Brain microvascular endothelial cell (primary cell): ENCODE results near the gene ZMYND19.
"Not testable (repeated sequence)": the region's sequence is repeated elsewhere in the genome, so short reads cannot be mapped to it uniquely, and the experiment has no call there.

Experiments
- DNase-seq: peaks from one replicate; pipeline ENCODE4 v3.0.0-alpha.2; 2020
- H3K27ac ChIP-seq: fragments of 250-450 bp; sonication (Bioruptor Pico); 2 replicates; pipeline ENCODE4 v1.5.1; 2020; ENCODE audit warnings: mild to moderate bottlenecking, moderate library complexity
- H3K27me3 ChIP-seq: fragments of 250-450 bp; sonication (Bioruptor Pico); replicated peaks from 2 replicates; pipeline ENCODE4 v1.5.1; 2020; ENCODE audit warnings: mild to moderate bottlenecking
- H3K36me3 ChIP-seq: fragments of 250-450 bp; sonication (Bioruptor Pico); replicated peaks from 2 replicates; pipeline ENCODE4 v1.5.1; 2020; ENCODE audit warnings: mild to moderate bottlenecking
- H3K4me3 ChIP-seq: 2 replicates; pipeline ENCODE4 v1.5.1; 2011; ENCODE audit warnings: low read depth, mild to moderate bottlenecking, control low read depth, low read length, moderate library complexity
- in situ Hi-C: cut with HindIII; loops from 2 replicates; pipeline ENCODE4 v1.10.0; 2017; ENCODE audit warnings: low sequenced_read_pairs, low pct_ligation_motif_present
- TF ChIP-seq, protein P1 (sequence below): IDR thresholded peaks from 2 replicates; pipeline ENCODE4 v1.5.1; 2011; ENCODE audit warnings: low read depth, mild to moderate bottlenecking, moderate library complexity, low read length, control low read depth, inconsistent platforms; ENCODE audit errors: missing control alignments

ZMYND19 gene

DNA sequence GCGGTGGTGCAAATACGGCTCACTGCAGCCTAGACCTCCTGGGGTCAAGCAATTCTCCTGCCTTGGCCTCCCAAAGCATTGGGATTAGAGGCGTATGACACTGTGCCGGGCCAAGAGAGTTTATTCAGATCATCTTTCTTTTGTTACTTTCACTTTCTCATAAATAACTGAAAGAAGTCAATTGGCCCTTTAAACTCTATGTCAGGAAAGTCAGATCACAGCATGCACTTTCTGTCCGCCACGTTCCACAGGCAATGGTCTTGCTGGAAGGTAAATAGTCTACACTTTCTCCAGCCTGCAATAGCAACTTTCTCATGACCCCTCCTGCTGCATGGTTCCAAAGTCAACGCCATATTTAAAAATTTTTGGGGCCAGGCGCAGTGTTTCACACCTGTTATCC, 8.6 kb upstream of the ZMYND19 start:
- no peak for DNase-seq
- Histone ChIP-seq H3K4me3 (no peak overlapping the region), H3K27me3 (no peaks in the 10 kb centered on the region), H3K27ac (no peak overlapping the region), H3K36me3 (no peaks in the 10 kb centered on the region)
- TF ChIP-seq, protein P1, sequence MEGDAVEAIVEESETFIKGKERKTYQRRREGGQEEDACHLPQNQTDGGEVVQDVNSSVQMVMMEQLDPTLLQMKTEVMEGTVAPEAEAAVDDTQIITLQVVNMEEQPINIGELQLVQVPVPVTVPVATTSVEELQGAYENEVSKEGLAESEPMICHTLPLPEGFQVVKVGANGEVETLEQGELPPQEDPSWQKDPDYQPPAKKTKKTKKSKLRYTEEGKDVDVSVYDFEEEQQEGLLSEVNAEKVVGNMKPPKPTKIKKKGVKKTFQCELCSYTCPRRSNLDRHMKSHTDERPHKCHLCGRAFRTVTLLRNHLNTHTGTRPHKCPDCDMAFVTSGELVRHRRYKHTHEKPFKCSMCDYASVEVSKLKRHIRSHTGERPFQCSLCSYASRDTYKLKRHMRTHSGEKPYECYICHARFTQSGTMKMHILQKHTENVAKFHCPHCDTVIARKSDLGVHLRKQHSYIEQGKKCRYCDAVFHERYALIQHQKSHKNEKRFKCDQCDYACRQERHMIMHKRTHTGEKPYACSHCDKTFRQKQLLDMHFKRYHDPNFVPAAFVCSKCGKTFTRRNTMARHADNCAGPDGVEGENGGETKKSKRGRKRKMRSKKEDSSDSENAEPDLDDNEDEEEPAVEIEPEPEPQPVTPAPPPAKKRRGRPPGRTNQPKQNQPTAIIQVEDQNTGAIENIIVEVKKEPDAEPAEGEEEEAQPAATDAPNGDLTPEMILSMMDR = no peak
- in situ Hi-C loops = no loop called here

DNA sequence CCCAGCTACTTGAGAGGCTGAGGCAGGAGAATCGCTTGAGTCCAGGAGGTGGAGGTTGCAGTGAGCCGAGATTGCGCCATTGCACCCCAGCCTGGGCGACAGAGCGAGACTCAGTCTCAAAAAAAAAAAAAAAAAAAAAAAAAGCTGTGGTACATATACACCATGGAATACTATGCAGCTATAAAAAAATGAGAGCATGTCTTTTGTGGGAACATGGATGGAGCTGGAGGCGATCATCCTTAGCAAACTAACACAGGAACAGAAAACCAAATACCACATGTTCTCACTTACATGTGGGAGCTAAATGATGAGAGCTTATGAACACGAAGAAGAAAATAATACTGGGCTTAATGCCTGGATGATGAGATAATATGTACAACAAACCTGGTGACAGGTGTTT, 6.3 kb upstream of the ZMYND19 start:
- H3K27me3 ChIP-seq, H3K27ac ChIP-seq, H3K36me3 ChIP-seq, H3K4me3 ChIP-seq, DNase-seq, in situ Hi-C loops: not testable (repeated sequence)

DNA sequence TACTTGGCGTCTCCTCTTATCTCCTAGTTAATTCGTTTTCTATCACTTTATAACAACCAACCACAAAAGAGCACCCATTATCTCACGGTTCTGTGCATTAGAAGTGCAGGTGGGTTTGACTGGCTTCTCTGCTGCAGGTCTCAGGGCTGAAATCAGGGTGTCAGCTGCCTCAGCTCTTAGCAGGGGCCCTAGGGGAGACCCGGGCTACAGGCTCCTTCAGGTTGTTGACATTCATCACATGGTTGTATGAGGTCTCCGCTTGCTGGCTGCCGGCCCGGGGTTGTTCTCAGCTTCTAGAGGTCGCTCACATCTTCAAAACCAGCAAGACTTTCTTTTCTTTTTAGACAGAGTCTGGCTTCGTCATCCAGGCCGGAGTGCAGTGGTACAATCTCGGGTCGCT, 2.9 kb upstream of the ZMYND19 start:
- no peaks in the 10 kb centered on the region for H3K27me3 ChIP-seq
- TF ChIP-seq, protein P1 = no peak
- no peak for DNase-seq
- H3K36me3 ChIP-seq = no peaks in the 10 kb centered on the region
- in situ Hi-C loops = no loop called here
- no peak overlapping the region for H3K4me3 ChIP-seq
- no peak overlapping the region for H3K27ac ChIP-seq

DNA sequence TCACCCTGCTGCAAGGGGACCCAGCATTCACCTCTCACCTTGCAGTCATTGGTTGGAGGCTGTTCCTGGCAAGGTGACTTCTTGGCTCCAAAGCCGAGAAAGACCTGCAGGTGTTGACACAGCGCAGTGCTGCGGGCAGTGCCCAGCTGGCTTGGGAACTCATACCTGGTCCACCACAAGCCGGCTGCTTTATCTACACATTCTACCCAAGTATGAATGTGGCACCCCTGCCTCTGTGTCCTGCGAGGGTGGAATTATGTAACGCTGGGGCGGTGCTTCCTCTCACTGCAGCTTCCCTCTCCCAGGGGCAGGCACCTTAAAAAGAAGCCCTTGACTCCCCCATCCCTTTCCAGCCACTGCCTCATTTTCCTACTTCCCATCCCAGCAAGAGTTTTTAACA, 2.5 kb upstream of the ZMYND19 start:
- no peak overlapping the region for H3K27ac ChIP-seq
- in situ Hi-C loops = no loop called here
- H3K27me3 ChIP-seq = no peaks in the 10 kb centered on the region
- TF ChIP-seq, protein P1 = no peak
- no peaks in the 10 kb centered on the region for H3K36me3 ChIP-seq
- no peak for DNase-seq
- no peak overlapping the region for H3K4me3 ChIP-seq

DNA sequence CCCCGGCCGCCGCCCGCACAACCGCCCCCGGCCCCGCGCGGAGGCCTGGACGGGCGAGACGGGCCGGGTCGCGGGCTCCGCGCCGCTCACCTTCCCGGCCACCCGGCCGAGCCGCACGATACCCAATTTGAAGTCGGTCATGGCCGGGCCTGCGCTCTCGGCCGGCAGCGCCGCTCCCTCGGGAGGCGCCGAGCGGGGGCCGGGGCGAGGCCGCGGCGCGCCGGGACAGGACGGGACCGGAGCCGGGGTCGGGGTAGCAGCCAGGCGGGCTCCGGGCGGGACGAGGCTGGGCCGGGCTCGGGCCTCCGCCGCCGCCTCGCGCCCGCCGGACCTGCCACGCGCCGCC, 216 bp downstream of the ZMYND19 start:
- no peak for DNase-seq
- Histone ChIP-seq H3K27me3 (no peaks in the 10 kb centered on the region), H3K4me3 (peak overlapping the region; percentile 66), H3K36me3 (peaks cover 19% of the 10 kb centered on the region), H3K27ac (no peak overlapping the region)
- in situ Hi-C loops = no loop called here
- TF ChIP-seq, protein P1 = no peak

DNA sequence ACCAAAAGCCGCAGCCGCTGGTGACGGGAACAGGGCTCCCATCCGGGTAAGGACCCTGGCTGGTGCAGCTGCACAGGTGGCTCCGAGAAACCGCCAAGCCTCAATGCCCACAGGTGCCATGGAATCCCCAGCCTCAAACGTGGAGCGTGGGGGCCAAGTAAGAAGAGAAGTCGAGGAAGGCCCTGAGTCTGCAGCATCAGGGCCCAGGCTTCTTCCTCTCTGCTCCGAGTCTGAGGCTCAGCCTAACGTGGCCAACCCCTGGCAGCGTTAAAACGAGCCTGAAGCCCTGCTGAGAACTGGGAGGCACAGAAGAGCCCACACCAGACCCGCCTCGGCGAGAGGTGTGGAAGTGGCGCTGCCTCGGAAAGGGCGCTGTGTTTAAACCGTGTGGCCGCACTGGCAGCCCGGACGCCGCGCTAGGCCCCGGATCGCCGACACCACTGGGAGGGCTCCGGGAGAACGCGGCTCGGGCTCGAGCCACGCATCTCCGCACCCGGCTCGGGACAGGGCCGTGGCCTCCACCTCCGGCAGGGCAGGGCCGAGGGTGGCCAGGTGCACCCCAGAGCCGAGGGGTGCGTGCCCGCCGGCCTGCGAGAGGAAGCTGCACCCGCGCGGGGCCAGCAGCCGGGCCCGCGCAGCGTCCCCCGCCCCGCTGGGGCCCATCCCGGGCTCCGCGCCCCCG, 730 bp downstream of the ZMYND19 start:
- H3K27me3 ChIP-seq = no peaks in the 10 kb centered on the region
- in situ Hi-C loops = no loop called here
- DNase-seq = no peak
- peaks cover 19% of the 10 kb centered on the region for H3K36me3 ChIP-seq
- peak overlapping the region; percentile 66 for H3K4me3 ChIP-seq
- TF ChIP-seq, protein P1 = no peak
- no peak overlapping the region for H3K27ac ChIP-seq
